ENCODE data around the gene PHACTR3.

GRCh38 chr20:59682603-59683002 is 78.3 kb downstream of the PHACTR3 start:
- TF ChIP-seq CTCF (IDR thresholded peaks at IDR 0.05) (no peak), POLR2A (IDR thresholded peaks at IDR 0.05) (no peak)

All from lower leg skin (tissue), 3 donors.